GM19023 (cell line): ENCODE measurements around the gene EFCAB11.

Experiments
- ATAC-seq: cut with Tn5 transposase; IDR thresholded peaks from one replicate; pipeline ENCODE4 v1.9.1; 2021; ENCODE audit warnings: mild to moderate bottlenecking, moderate library complexity; ENCODE audit not compliant: unreplicated experiment

Gene EFCAB11

GRCh38 chr14:89828471-89829165 lies 125.9 kb downstream of the EFCAB11 start:
- ATAC-seq: no peak

- ATAC-seq: no peak
Observed at GRCh38 chr14:89827265-89827664, 127.3 kb downstream of the EFCAB11 start.

GRCh38 chr14:89826596-89826995 lies 127.9 kb downstream of the EFCAB11 start:
- ATAC-seq: no peak

GRCh38 chr14:89823743-89824142 lies 130.8 kb downstream of the EFCAB11 start:
- no peak for ATAC-seq

GRCh38 chr14:89814126-89814525 lies 140.4 kb downstream of the EFCAB11 start:
- no peak for ATAC-seq

- ATAC-seq: no peak
Observed at GRCh38 chr14:89813617-89814031, 140.9 kb downstream of the EFCAB11 start.

GRCh38 chr14:89811954-89812575 lies 142.5 kb downstream of the EFCAB11 start:
- ATAC-seq: no peak

- no peak for ATAC-seq
Observed at GRCh38 chr14:89810101-89810500, 144.4 kb downstream of the EFCAB11 start.

- no peak for ATAC-seq
Observed at GRCh38 chr14:89807892-89808291, 146.6 kb downstream of the EFCAB11 start.

- ATAC-seq: no peak
Observed at GRCh38 chr14:89807151-89807550, 147.4 kb downstream of the EFCAB11 start.

GRCh38 chr14:89806451-89806850 lies 148.1 kb downstream of the EFCAB11 start:
- no peak for ATAC-seq

GRCh38 chr14:89805501-89805900 lies 149.0 kb downstream of the EFCAB11 start:
- ATAC-seq: no peak

GRCh38 chr14:89803542-89803941 lies 151.0 kb downstream of the EFCAB11 start:
- no peak for ATAC-seq

GRCh38 chr14:89801136-89801535 lies 153.4 kb downstream of the EFCAB11 start:
- no peak for ATAC-seq

- ATAC-seq: no peak
Observed at GRCh38 chr14:89798212-89798773, 156.2 kb downstream of the EFCAB11 start.

- ATAC-seq: no peak
Observed at GRCh38 chr14:89797148-89797547, 157.4 kb downstream of the EFCAB11 start.

GRCh38 chr14:89794096-89794495 lies 160.4 kb downstream of the EFCAB11 start:
- ATAC-seq: no peak

GRCh38 chr14:89793367-89793716 lies 161.2 kb downstream of the EFCAB11 start:
- ATAC-seq: no peak

GRCh38 chr14:89792489-89793366 lies 161.8 kb downstream of the EFCAB11 start:
- no peak for ATAC-seq

- ATAC-seq: no peak
Observed at GRCh38 chr14:89787525-89787924, 167.0 kb downstream of the EFCAB11 start.

GRCh38 chr14:89781046-89781445 lies 173.5 kb downstream of the EFCAB11 start:
- no peak for ATAC-seq
